HepG2 (cell line): ENCODE results near the gene CFAP221. TPM values are rescaled to one million over a fixed set of nuclear protein-coding genes. Genes with fewer than 3 reads are reported as not detected.

Experiments used
- ATAC-seq: fragments of 200-7000 bp; cut with Tn5 transposase; 3 replicates; pipeline ENCODE4 v1.9.1; 2020; ENCODE audit warnings: mild to moderate bottlenecking, moderate library complexity
- BruUV-seq: library from RNA; stranded (reverse); fragments of 400-500 nt; replicated peaks from 2 replicates; lab custom pipeline; 2021; lab: Mats Ljungman, UMichigan
- CTCF ChIA-PET: fragments of 300-600 bp; formaldehyde crosslinking; extraction: SDS; loops from one replicate; lab custom pipeline; 2021; ENCODE audit warnings: low total read pairs, inconsistent platforms, low intra/inter-chr PET ratio; lab: Yijun Ruan, JAX
- POLR2A ChIA-PET: fragments of 350-600 bp; sonication (Branson Sonifier 250); formaldehyde crosslinking; loops from one replicate; lab custom pipeline; 2020; ENCODE audit warnings: antibody characterized with exemption, inconsistent platforms; lab: Yijun Ruan, JAX
- DNase-seq: peaks from one replicate; pipeline ENCODE4 v3.0.0-alpha.2; 2015; ENCODE audit warnings: low spot score
- FAIRE-seq: peaks from 3 replicates; lab custom pipeline; 2011; peaks lifted over from hg19 to GRCh38; lab: Jason Lieb, UNC
- H2AFZ ChIP-seq: one replicate; pipeline ENCODE4 v1.6.1; 2011; ENCODE audit warnings: low read length, inconsistent platforms
- H3K27ac ChIP-seq: fragments of 300-600 bp; 3 replicates; pipeline ENCODE4 v1.8.0; 2011; ENCODE audit warnings: mixed run types, mild to moderate bottlenecking, mixed read lengths, low read length, inconsistent platforms; ENCODE audit not compliant: insufficient read depth; ENCODE audit errors: extremely low read length
- H3K27me3 ChIP-seq, 2 experiments: fragments of 200-600 bp in 1 of 2; 2 replicates in 1 of 2; 3 replicates in 1 of 2; pipeline versions ENCODE4 v1.6.0 to v1.8.0; 2011; ENCODE audit warnings: low read length in 2 of 2, mild to moderate bottlenecking in 2 of 2, moderate library complexity in 2 of 2, inconsistent platforms in 1 of 2; ENCODE audit not compliant: insufficient read depth in 2 of 2, control insufficient read depth in 1 of 2
- H3K36me3 ChIP-seq, 2 experiments: fragments of 200-600 bp in 1 of 2; replicated peaks in 1 of 2; 2 replicates in 1 of 2; 3 replicates in 1 of 2; pipeline versions ENCODE4 v1.5.1 to v1.8.0; 2011; ENCODE audit warnings: low read length in 2 of 2, inconsistent platforms in 1 of 2; ENCODE audit not compliant: insufficient read depth in 2 of 2, control insufficient read depth in 1 of 2
- H3K4me1 ChIP-seq: 2 replicates; pipeline ENCODE4 v1.5.1; 2012; ENCODE audit warnings: low read length, inconsistent platforms; ENCODE audit not compliant: insufficient read depth
- H3K4me2 ChIP-seq: 2 replicates; pipeline ENCODE4 v1.6.0; 2011; ENCODE audit warnings: low read depth, low read length, inconsistent platforms
- H3K4me3 ChIP-seq, 3 experiments: fragments of 200-600 bp in 1 of 3; sonication (generic), shearing (Covaris generic) in 1 of 3; replicated peaks in 1 of 3; 2 replicates each; pipeline ENCODE4 v1.5.1; 2011 to 2016; ENCODE audit warnings: low read length in 3 of 3, inconsistent platforms in 2 of 3, low read depth in 2 of 3, mild to moderate bottlenecking in 2 of 3, control low read depth in 1 of 3, mixed read lengths in 1 of 3; ENCODE audit not compliant: insufficient read depth in 1 of 3
- H3K79me2 ChIP-seq: one replicate; pipeline ENCODE4 v1.6.1; 2011; ENCODE audit warnings: low read length, inconsistent platforms; ENCODE audit not compliant: insufficient read depth
- H3K9ac ChIP-seq: 2 replicates; pipeline ENCODE4 v1.6.0; 2011; ENCODE audit warnings: mild to moderate bottlenecking, low read depth, low read length, inconsistent platforms; ENCODE audit not compliant: insufficient read depth
- H3K9me3 ChIP-seq: 2 replicates; pipeline ENCODE4 v1.5.1; 2012; ENCODE audit warnings: mild to moderate bottlenecking, low read length
- H4K20me1 ChIP-seq: 2 replicates; pipeline ENCODE4 v1.6.0; 2011; ENCODE audit warnings: inconsistent platforms, mild to moderate bottlenecking, low read length, moderate library complexity; ENCODE audit not compliant: insufficient read depth
- AGO1 ChIP-seq: fragments of 200-400 bp; formaldehyde crosslinking; IDR thresholded peaks from 2 replicates; pipeline ENCODE4 v1.6.1; 2017; ENCODE audit warnings: mild to moderate bottlenecking, low read depth, low read length, moderate library complexity; ENCODE audit not compliant: poor library complexity, severe bottlenecking
- HMG20B ChIP-seq: conservative IDR thresholded peaks from 2 replicates; pipeline ENCODE4 v1.6.1; 2016; ENCODE audit warnings: missing genetic modification reagents, missing compliant biosample characterization
- HOXA7 ChIP-seq: sonication (generic); formaldehyde crosslinking; IDR thresholded peaks from 2 replicates; pipeline ENCODE4 v1.8.1; 2022; ENCODE audit warnings: mild to moderate bottlenecking, missing genetic modification reagents, moderate library complexity
- HOXD1 ChIP-seq: sonication (generic); formaldehyde crosslinking; IDR thresholded peaks from 2 replicates; pipeline ENCODE4 v1.5.0; 2020; ENCODE audit warnings: missing genetic modification reagents
- IKZF5 ChIP-seq: IDR thresholded peaks from 2 replicates; pipeline ENCODE4 v1.6.1; 2018; ENCODE audit warnings: missing genetic modification reagents, mild to moderate bottlenecking, missing compliant biosample characterization
- KAT8 ChIP-seq: IDR thresholded peaks from 2 replicates; pipeline ENCODE4 v1.6.1; 2016; ENCODE audit warnings: missing genetic modification reagents, missing compliant biosample characterization
- NR3C1 ChIP-seq: sonication (generic); formaldehyde crosslinking; IDR thresholded peaks from 2 replicates; pipeline ENCODE4 v1.4.0; 2020; ENCODE audit warnings: missing genetic modification reagents
- REPIN1 ChIP-seq: sonication (generic); formaldehyde crosslinking; IDR thresholded peaks from 2 replicates; pipeline ENCODE4 v1.8.0; 2022; ENCODE audit warnings: missing genetic modification reagents, low read depth, mild to moderate bottlenecking, borderline replicate concordance
- ZNF124 ChIP-seq: sonication (generic); formaldehyde crosslinking; IDR thresholded peaks from 2 replicates; pipeline ENCODE4 v1.4.0; 2020; ENCODE audit warnings: missing genetic modification reagents
- ZNF160 ChIP-seq: sonication (generic); formaldehyde crosslinking; IDR thresholded peaks from 2 replicates; pipeline ENCODE4 v1.8.0; 2022; ENCODE audit warnings: mild to moderate bottlenecking, inconsistent platforms, missing genetic modification reagents
- ZNF230 ChIP-seq: sonication (generic); formaldehyde crosslinking; IDR thresholded peaks from 2 replicates; pipeline ENCODE4 v1.4.0; 2020; ENCODE audit warnings: mild to moderate bottlenecking, missing genetic modification reagents
- ZNF232 ChIP-seq: sonication (generic); formaldehyde crosslinking; IDR thresholded peaks from 2 replicates; pipeline ENCODE4 v1.4.0; 2020; ENCODE audit warnings: missing genetic modification reagents, borderline replicate concordance
- ZNF251 ChIP-seq: sonication (generic); formaldehyde crosslinking; IDR thresholded peaks from 2 replicates; pipeline ENCODE4 v1.9.0; 2021; ENCODE audit warnings: mild to moderate bottlenecking, missing genetic modification reagents
- ZNF281 ChIP-seq: sonication (generic); formaldehyde crosslinking; IDR thresholded peaks from 2 replicates; pipeline ENCODE4 v1.4.0; 2020; ENCODE audit warnings: missing genetic modification reagents, borderline replicate concordance
- ZNF292 ChIP-seq: sonication (generic); formaldehyde crosslinking; IDR thresholded peaks from 2 replicates; pipeline ENCODE4 v1.8.1; 2022; ENCODE audit warnings: mild to moderate bottlenecking, low read depth, missing genetic modification reagents, borderline replicate concordance
- ZNF414 ChIP-seq: sonication (generic); formaldehyde crosslinking; IDR thresholded peaks from 2 replicates; pipeline ENCODE4 v1.5.0; 2020; ENCODE audit warnings: missing genetic modification reagents
- ZNF691 ChIP-seq: sonication (generic); formaldehyde crosslinking; IDR thresholded peaks from 2 replicates; pipeline ENCODE4 v1.4.0; 2020; ENCODE audit warnings: missing genetic modification reagents, low read depth, mild to moderate bottlenecking, borderline replicate concordance
- ZNF775 ChIP-seq: sonication (generic); formaldehyde crosslinking; IDR thresholded peaks from 2 replicates; pipeline ENCODE4 v1.4.0; 2020; ENCODE audit warnings: missing genetic modification reagents, mild to moderate bottlenecking, moderate library complexity, borderline replicate concordance
- WGBS: methylation state at CpG from one replicate; pipeline ENCODE4 v1.1.6; 2017; ENCODE audit warnings: low lambda C conversion rate; 5-methylcytosine and 5-hydroxymethylcytosine counted together
- in situ Hi-C: cut with HindIII; loops from 2 replicates; pipeline ENCODE4 v1.10.0; 2017; ENCODE audit warnings: low pct_unique_long_range_greater_than_20kb; ENCODE audit not compliant: extremely low pct_ligation_motif_present
- intact Hi-C: fragments of 100-400 bp; cut with micrococcal nuclease; formaldehyde crosslinking; loops from one replicate; pipeline ENCODE4 v1.10.0; 2022; ENCODE audit not compliant: unreplicated experiment
- polyA plus RNA-seq, 8 experiments: library from polyadenylated mRNA; depleted of rRNA in 3 of 8; stranded (reverse) in 7 of 8; unstranded in 1 of 8; fragments of >200 nt; fragmentation: Illumina TruSeq in 4 of 8; extraction: Trizol in 4 of 8; gene quantifications; 2 replicates each; pipeline versions ENCODE4 v1.2.1 to v1.2.3, GENCODE V29; 2011 to 2016; ENCODE audit warnings: low read depth in 4 of 8, missing spikeins in 1 of 8, mixed read lengths in 1 of 8; ENCODE audit not compliant: insufficient read depth in 1 of 8
- total RNA-seq, 5 experiments: library from RNA; depleted of rRNA; stranded (reverse); fragments of >200 nt; fragmentation: Illumina TruSeq; extraction: Trizol; gene quantifications; 2 replicates each; pipeline ENCODE4 v1.2.3, GENCODE V29; 2016; ENCODE audit warnings: low read depth in 1 of 5

The CFAP221 gene
- total and polyA plus RNA-seq, 2 of the 13 experiments (the other 11 are each of a cell fraction or from before 2014, with no cell fraction given): not detected

- no TSS peak for BruUV-seq
- intact Hi-C loops (no loop called here), in situ Hi-C loops (loop anchor here (5.0 to 10.0 kb wide), 2 partner anchors 123 to 470 kb away; no protein-coding TSS in a partner anchor)
- no peaks in the 10 kb centered on the region for H4K20me1 ChIP-seq
- peaks cover 2 to 4% of the 10 kb centered on the region in 2 experiments; a peak in 3 of 5 replicates for H3K27me3 ChIP-seq
- ChIA-PET CTCF (interaction anchor here (0.8 kb wide), 1 partner anchor 119 kb away, joined by 3 read pairs; no protein-coding TSS in a partner anchor), POLR2A (no interaction called here)
- H3K9me3 ChIP-seq: peaks cover 9% of the 10 kb centered on the region; the same call in 1 of the 2 replicates
- ATAC-seq: no peak
- no peak overlapping the region for H2AFZ ChIP-seq
- H3K36me3 ChIP-seq: no peaks in the 10 kb centered on the region
- H3K4me1 ChIP-seq: peaks cover 38% of the 10 kb centered on the region
- H3K4me3 ChIP-seq: no peak overlapping the region
- no peaks in the 10 kb centered on the region for H3K79me2 ChIP-seq
- no peak overlapping the region for H3K9ac ChIP-seq
- H3K4me2 ChIP-seq: no peak overlapping the region
- no peak for FAIRE-seq
- H3K27ac ChIP-seq: no peak overlapping the region
- TF ChIP-seq HOXD1: no peak
- TF ChIP-seq NR3C1: no peak
- TF ChIP-seq ZNF281 (CRISPR knock-in tag): no peak
- TF ChIP-seq ZNF230 (CRISPR knock-in tag): no peak
- no peak for TF ChIP-seq ZNF292 (CRISPR knock-in tag)
- TF ChIP-seq HOXA7: no peak
- no peak for TF ChIP-seq KAT8 (CRISPR knock-in tag)
- TF ChIP-seq ZNF691 (CRISPR knock-in tag): no peak
- TF ChIP-seq ZNF414: no peak
- TF ChIP-seq ZNF160 (CRISPR knock-in tag): no peak
- no peak for TF ChIP-seq AGO1
- no peak for TF ChIP-seq ZNF251 (CRISPR knock-in tag)
- TF ChIP-seq ZNF232 (CRISPR knock-in tag): no peak
- TF ChIP-seq HMG20B: no peak
- TF ChIP-seq IKZF5 (CRISPR knock-in tag): no peak
- no peak for TF ChIP-seq ZNF124
- no peak for TF ChIP-seq ZNF775
- TF ChIP-seq REPIN1 (CRISPR knock-in tag): no peak
- WGBS: 24% methylated on average over 2 of the region's 2 CpGs
- DNase-seq: no peak
Observed at GRCh38 chr2:119704670-119705120, 160.4 kb downstream of the CFAP221 start.
